Middle frontal gyrus (tissue), 1 donor: Measurements from ENCODE around the gene LMCD1.

Experiments used
- DNase-seq: peaks from one replicate; pipeline ENCODE4 v3.0.0-alpha.2; 2015; ENCODE audit warnings: low spot score; ENCODE audit errors: extremely low spot score

The LMCD1 gene

GRCh38 chr3:8617921-8618320 lies 116.3 kb downstream of the LMCD1 start:
- DNase-seq, result no peak

GRCh38 chr3:8618950-8619349 lies 117.3 kb downstream of the LMCD1 start:
- no peak for DNase-seq

- DNase-seq, result no peak
These were observed 117.9 kb downstream of the LMCD1 start for GRCh38 chr3:8619548-8619947.

GRCh38 chr3:8621141-8621540 lies 119.5 kb downstream of the LMCD1 start:
- DNase-seq, result no peak

- DNase-seq, result no peak
These were observed 120.2 kb downstream of the LMCD1 start for GRCh38 chr3:8621872-8622271.

- peak; percentile 67 for DNase-seq
These were observed 121.5 kb downstream of the LMCD1 start for GRCh38 chr3:8622873-8623691.

- no peak for DNase-seq
These were observed 122.1 kb downstream of the LMCD1 start for GRCh38 chr3:8623741-8624140.
